SU-DHL-6 (cell line): ENCODE results near the gene CYP2A13.
A peak's percentile ranks its signal among the peaks of the same experiment; 100 is the strongest.
"Not testable (repeated sequence)": the region's sequence is repeated elsewhere in the genome, so short reads cannot be mapped to it uniquely, and the experiment has no call there.

Experiments used
- H2AFZ ChIP-seq: fragments of 200-600 bp; sonication (generic); 2 replicates; pipeline ENCODE4 v1.6.1; 2014; ENCODE audit warnings: low read depth, mild to moderate bottlenecking, moderate library complexity, mixed read lengths, antibody characterized with exemption, low read length; ENCODE audit not compliant: severe bottlenecking
- H3F3A ChIP-seq: fragments of 200-600 bp; shearing (Covaris generic); 2 replicates; pipeline ENCODE4 v1.6.0; 2016; ENCODE audit warnings: antibody characterized with exemption, mild to moderate bottlenecking; ENCODE audit not compliant: insufficient read depth
- H3K27ac ChIP-seq: fragments of 200-600 bp; sonication (generic); 2 replicates; pipeline ENCODE4 v1.5.1; 2016; ENCODE audit warnings: low read depth, mild to moderate bottlenecking, low read length, moderate library complexity, mixed read lengths
- H3K27me3 ChIP-seq: fragments of 200-600 bp; sonication (generic), shearing (Covaris generic); 2 replicates; pipeline ENCODE4 v1.6.0; 2014; ENCODE audit warnings: mild to moderate bottlenecking, low read length
- H3K36me3 ChIP-seq: fragments of 200-600 bp; sonication (generic); 2 replicates; pipeline ENCODE4 v1.6.1; 2014; ENCODE audit warnings: mild to moderate bottlenecking, low read length, mixed read lengths
- H3K4me2 ChIP-seq: fragments of 300-600, 200-600 bp; shearing (Covaris generic), sonication (generic); 2 replicates; pipeline ENCODE4 v1.6.0; 2014; ENCODE audit warnings: low read length, low read depth, mild to moderate bottlenecking; ENCODE audit not compliant: poor library complexity, severe bottlenecking
- H3K4me3 ChIP-seq: fragments of 200-600 bp; sonication (generic); 2 replicates; pipeline ENCODE4 v1.5.1; 2014; ENCODE audit warnings: antibody characterized with exemption, low read length, mild to moderate bottlenecking, mixed read lengths; ENCODE audit not compliant: insufficient read depth, poor library complexity, severe bottlenecking
- H3K79me2 ChIP-seq: fragments of 200-600 bp; sonication (generic); 2 replicates; pipeline ENCODE4 v1.6.1; 2014; ENCODE audit warnings: mild to moderate bottlenecking, low read length, moderate library complexity; ENCODE audit not compliant: insufficient read depth
- H3K9ac ChIP-seq: fragments of 200-600 bp; sonication (generic); 2 replicates; pipeline ENCODE4 v1.7.0; 2014; ENCODE audit warnings: mild to moderate bottlenecking, low read length
- H3K9me2 ChIP-seq: fragments of 200-600 bp; sonication (generic); replicated peaks from 2 replicates; pipeline ENCODE4 v1.6.1; 2014; ENCODE audit warnings: low read length; ENCODE audit not compliant: insufficient read depth
- H3K9me3 ChIP-seq: fragments of 200-600 bp; sonication (generic); 2 replicates; pipeline ENCODE4 v1.6.1; 2014; ENCODE audit warnings: low read length, mixed read lengths; ENCODE audit not compliant: insufficient read depth
- H4K20me1 ChIP-seq: fragments of 200-600 bp; sonication (generic); 2 replicates; pipeline ENCODE4 v1.6.1; 2014; ENCODE audit warnings: low read depth, mild to moderate bottlenecking, antibody characterized with exemption, low read length, moderate library complexity, mixed read lengths
- EZH2phosphoT487 ChIP-seq: fragments of 200-600 bp; sonication (generic), shearing (Covaris generic); conservative IDR thresholded peaks from 2 replicates; pipeline ENCODE4 v1.6.1; 2018; ENCODE audit warnings: mild to moderate bottlenecking, antibody characterized with exemption, low read length, moderate library complexity, mixed read lengths
- TF ChIP-seq, protein P1 (sequence below): fragments of 200-600 bp; sonication (generic); IDR thresholded peaks from one replicate; pipeline ENCODE4 v1.5.1; 2017; ENCODE audit warnings: antibody characterized with exemption, mild to moderate bottlenecking, low read length, moderate library complexity; ENCODE audit not compliant: insufficient read depth, poor library complexity, severe bottlenecking

Gene CYP2A13

DNA sequence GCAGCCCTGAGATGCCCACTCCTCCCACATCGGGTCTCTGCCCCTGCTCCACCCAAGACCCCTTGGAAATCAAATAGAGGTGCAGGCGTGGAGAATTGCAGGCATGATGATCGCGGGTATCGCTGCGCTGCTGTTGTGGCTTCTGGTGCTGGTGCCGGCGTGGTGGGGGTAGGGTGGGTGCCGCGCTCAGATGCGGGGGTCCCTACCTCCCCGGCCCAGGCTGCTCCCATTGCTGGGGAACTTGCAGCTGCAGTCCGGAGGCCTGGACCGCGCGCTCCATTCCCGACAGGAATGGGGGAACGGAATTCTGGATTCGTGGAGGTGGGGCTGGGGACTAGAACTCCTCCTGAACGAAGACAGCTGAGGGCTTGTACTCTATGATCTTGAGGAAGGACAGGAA, 46.4 kb downstream of the CYP2A13 start:
- no peak overlapping the region for H3K4me3 ChIP-seq
- no peaks in the 10 kb centered on the region for H4K20me1 ChIP-seq
- H3K27me3 ChIP-seq: no peaks in the 10 kb centered on the region
- H3K4me2 ChIP-seq: no peak overlapping the region
- H3K9ac ChIP-seq: no peak overlapping the region
- TF ChIP-seq, protein P1, sequence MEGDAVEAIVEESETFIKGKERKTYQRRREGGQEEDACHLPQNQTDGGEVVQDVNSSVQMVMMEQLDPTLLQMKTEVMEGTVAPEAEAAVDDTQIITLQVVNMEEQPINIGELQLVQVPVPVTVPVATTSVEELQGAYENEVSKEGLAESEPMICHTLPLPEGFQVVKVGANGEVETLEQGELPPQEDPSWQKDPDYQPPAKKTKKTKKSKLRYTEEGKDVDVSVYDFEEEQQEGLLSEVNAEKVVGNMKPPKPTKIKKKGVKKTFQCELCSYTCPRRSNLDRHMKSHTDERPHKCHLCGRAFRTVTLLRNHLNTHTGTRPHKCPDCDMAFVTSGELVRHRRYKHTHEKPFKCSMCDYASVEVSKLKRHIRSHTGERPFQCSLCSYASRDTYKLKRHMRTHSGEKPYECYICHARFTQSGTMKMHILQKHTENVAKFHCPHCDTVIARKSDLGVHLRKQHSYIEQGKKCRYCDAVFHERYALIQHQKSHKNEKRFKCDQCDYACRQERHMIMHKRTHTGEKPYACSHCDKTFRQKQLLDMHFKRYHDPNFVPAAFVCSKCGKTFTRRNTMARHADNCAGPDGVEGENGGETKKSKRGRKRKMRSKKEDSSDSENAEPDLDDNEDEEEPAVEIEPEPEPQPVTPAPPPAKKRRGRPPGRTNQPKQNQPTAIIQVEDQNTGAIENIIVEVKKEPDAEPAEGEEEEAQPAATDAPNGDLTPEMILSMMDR: no peak
- no peak for TF ChIP-seq EZH2phosphoT487
- H3K79me2 ChIP-seq: no peaks in the 10 kb centered on the region
- no peaks in the 10 kb centered on the region for H3K9me2 ChIP-seq
- no peaks in the 10 kb centered on the region for H3K36me3 ChIP-seq
- H3F3A ChIP-seq: no peaks in the 10 kb centered on the region
- H3K27ac ChIP-seq: no peak overlapping the region
- H2AFZ ChIP-seq: no peak overlapping the region
- no peaks in the 10 kb centered on the region for H3K9me3 ChIP-seq

DNA sequence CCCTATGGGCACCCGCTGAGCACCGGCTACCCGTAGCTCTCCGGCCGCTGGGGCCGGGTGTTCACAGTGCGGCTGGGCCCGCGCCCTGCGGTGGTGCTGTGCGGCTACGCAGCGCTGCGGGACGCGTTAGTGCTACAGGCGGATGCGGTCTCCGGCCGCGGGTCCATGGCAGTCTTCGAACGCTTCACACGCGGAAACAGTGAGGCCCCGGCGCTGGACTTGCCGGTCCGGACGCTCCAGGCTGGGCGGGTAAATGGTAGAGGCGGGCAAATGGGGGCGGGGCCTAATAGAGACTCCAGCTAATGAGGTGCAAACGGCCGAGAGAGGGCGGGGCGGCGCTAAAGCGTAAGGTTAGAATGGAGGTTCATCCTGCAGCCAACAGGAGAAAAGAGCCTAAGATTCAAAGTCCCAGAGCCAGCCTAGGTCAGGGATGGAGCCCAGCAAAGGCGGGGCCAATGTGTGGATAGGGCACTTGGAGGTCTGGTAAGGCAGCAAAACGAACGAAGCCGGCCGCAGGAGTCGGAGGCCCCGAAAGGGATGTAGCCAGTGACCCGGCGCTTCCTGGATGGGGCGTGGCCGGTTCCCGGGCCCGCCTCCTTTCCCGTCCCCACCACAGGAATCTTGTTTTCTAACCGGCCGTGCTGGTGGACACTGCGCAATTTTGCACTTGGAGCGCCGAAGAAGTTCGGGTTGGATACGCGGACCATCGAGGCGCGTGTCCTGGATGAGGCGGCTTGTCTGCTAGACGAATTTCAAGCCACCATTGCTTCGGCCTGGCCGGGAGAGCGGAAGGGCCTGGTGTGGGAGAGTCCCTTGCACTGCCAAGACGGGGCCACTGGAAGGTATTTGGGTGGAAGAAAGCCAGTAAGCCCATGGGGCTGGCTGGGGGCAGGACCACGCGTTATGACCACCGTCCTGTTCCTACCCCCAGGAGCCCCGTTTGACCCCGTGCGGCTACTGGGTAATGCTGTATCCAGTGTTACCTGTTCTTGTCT, 47.4 kb downstream of the CYP2A13 start:
- H3K4me2 ChIP-seq, H3K79me2 ChIP-seq, H3K9me2 ChIP-seq, H2AFZ ChIP-seq, H4K20me1 ChIP-seq, H3K9me3 ChIP-seq, H3K36me3 ChIP-seq, H3F3A ChIP-seq, H3K27me3 ChIP-seq, H3K9ac ChIP-seq, H3K27ac ChIP-seq, H3K4me3 ChIP-seq: not testable (repeated sequence)

- no peaks in the 10 kb centered on the region for H3F3A ChIP-seq
- H3K9me3 ChIP-seq: no peaks in the 10 kb centered on the region
- H3K9me2 ChIP-seq: no peaks in the 10 kb centered on the region
- no peak for TF ChIP-seq EZH2phosphoT487
- H3K79me2 ChIP-seq: no peaks in the 10 kb centered on the region
- no peak overlapping the region for H3K4me3 ChIP-seq
- H3K4me2 ChIP-seq: no peak overlapping the region
- H3K36me3 ChIP-seq: no peaks in the 10 kb centered on the region
- no peak overlapping the region for H3K9ac ChIP-seq
- H2AFZ ChIP-seq: no peak overlapping the region
- no peaks in the 10 kb centered on the region for H3K27me3 ChIP-seq
- no peaks in the 10 kb centered on the region for H4K20me1 ChIP-seq
- H3K27ac ChIP-seq: no peak overlapping the region
These were observed 48.6 kb downstream of the CYP2A13 start for GRCh38 chr19:41136636-41137455.

DNA sequence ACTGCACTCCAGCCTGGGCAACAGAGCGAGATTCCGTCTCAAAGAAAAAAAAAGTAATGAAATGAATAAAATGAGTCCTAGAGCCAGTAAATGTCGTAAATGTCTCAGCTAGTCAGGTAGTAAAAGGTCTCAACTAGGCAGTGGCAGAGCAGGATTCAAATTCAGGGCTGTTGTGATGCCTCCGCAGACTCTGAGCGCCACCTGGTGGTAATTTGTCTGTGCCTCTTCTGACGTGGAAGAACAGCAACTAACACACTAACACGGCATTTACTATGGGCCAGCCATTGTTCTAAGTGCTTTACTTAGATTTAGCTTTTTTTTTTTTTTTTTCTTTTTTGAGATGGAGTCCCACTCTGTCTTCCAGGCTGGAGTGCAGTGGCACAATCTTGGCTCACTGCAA, 56.2 kb downstream of the CYP2A13 start:
- TF ChIP-seq, protein P1: peak; percentile 77
- no peak for TF ChIP-seq EZH2phosphoT487
- H2AFZ ChIP-seq: no peak overlapping the region
- H3K4me2 ChIP-seq: no peak overlapping the region
- no peaks in the 10 kb centered on the region for H3K36me3 ChIP-seq
- H4K20me1 ChIP-seq: no peaks in the 10 kb centered on the region
- no peak overlapping the region for H3K4me3 ChIP-seq
- no peak overlapping the region for H3K9ac ChIP-seq
- H3K79me2 ChIP-seq: no peaks in the 10 kb centered on the region
- no peaks in the 10 kb centered on the region for H3K9me3 ChIP-seq
- H3F3A ChIP-seq: no peaks in the 10 kb centered on the region
- no peaks in the 10 kb centered on the region for H3K27me3 ChIP-seq
- H3K27ac ChIP-seq: no peak overlapping the region
- H3K9me2 ChIP-seq: no peaks in the 10 kb centered on the region
